Measurements from ENCODE around the gene CD248.

- TF ChIP-seq CTCF (IDR thresholded peaks at IDR 0.05) (no peak), HMGXB4 (CRISPR knock-in tag; IDR thresholded peaks at IDR 0.05) (no peak), TP53 (CRISPR knock-in tag; IDR thresholded peaks at IDR 0.05) (no peak), NR1H2 (CRISPR knock-in tag; IDR thresholded peaks at IDR 0.05) (no peak), NR2C2 (CRISPR knock-in tag; IDR thresholded peaks at IDR 0.05) (no peak)
Observed at GRCh38 chr11:66329165-66329673, 12.4 kb upstream of the CD248 start.
